Measurements from ENCODE around the gene HOXB6.

The HOXB6 gene

GRCh38 chr17:48575673-48576478, 28.9 kb downstream of the HOXB6 start:
- Mint-ChIP-seq H3K9me3 (no peaks in the 10 kb centered on the region), H3K27me3 (peaks cover 58% of the 10 kb centered on the region), H3K4me1 (peaks cover 70% of the 10 kb centered on the region), H3K27ac (peak overlapping the region; percentile 83), H3K36me3 (peaks cover 20% of the 10 kb centered on the region), H3K4me3 (peak overlapping the region; percentile 50)
- DNase-seq = no peak
- CTCF ChIA-PET = interaction anchor here (0.6 to 1.3 kb wide), 4 partner anchors 83 to 1377 kb away, joined by 3 to 4 read pairs (median 3); no protein-coding TSS in a partner anchor

- Mint-ChIP-seq H3K9me3 (no peaks in the 10 kb centered on the region), H3K27ac (no peak overlapping the region), H3K36me3 (peaks cover 20% of the 10 kb centered on the region), H3K4me1 (peaks cover 63% of the 10 kb centered on the region), H3K4me3 (no peak overlapping the region), H3K27me3 (peaks cover 51% of the 10 kb centered on the region)
- CTCF ChIA-PET = interaction anchor here (0.7 to 1.3 kb wide), 3 partner anchors 83 to 102 kb away, joined by 3 to 4 read pairs (median 3); no protein-coding TSS in a partner anchor
- no peak for DNase-seq
Observed at GRCh38 chr17:48575066-48575582, 29.7 kb downstream of the HOXB6 start.

DNA sequence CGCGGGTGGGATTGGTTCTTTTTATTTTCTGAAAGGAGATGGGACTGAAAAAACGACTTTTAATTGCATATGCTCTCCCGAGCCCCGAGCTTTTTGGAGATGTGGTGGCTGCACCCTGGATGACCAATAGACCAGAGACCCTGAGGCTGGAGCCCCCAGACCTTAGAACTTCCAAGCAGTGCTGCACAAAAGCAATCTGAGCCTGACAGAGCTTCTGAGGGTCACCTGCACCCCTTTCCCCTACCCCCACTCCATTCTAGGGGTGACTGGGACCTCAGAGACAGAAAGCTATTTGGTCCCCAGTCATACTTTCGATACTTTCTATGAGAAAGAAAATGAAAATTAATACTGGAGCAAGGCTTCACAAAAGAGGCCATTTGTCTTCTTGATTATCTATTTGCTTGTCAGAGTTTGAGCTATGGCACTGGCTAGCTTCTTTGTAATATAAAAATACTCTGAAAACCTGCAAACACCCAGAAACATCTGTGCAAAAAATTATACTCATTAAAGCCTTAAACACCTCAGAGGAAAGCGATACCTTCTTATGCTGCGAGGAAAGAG, 30.2 kb downstream of the HOXB6 start:
- H3K4me1 Mint-ChIP-seq = peaks cover 57% of the 10 kb centered on the region
- CTCF ChIA-PET = interaction anchor here (0.7 to 1.1 kb wide), 2 partner anchors 82 to 102 kb away, joined by 3 read pairs; no protein-coding TSS in a partner anchor
- no peak overlapping the region for H3K27ac Mint-ChIP-seq
- H3K9me3 Mint-ChIP-seq = no peaks in the 10 kb centered on the region
- H3K4me3 Mint-ChIP-seq = no peak overlapping the region
- H3K36me3 Mint-ChIP-seq = peaks cover 17% of the 10 kb centered on the region
- DNase-seq = no peak
- H3K27me3 Mint-ChIP-seq = peaks cover 45% of the 10 kb centered on the region

GRCh38 chr17:48571826-48572417, 32.9 kb downstream of the HOXB6 start:
- no peak for DNase-seq
- CTCF ChIA-PET = no interaction called here
- H3K27ac Mint-ChIP-seq = no peak overlapping the region
- no peak overlapping the region for H3K4me3 Mint-ChIP-seq
- peaks cover 15% of the 10 kb centered on the region for H3K36me3 Mint-ChIP-seq
- peaks cover 46% of the 10 kb centered on the region for H3K4me1 Mint-ChIP-seq
- peaks cover 21% of the 10 kb centered on the region for H3K27me3 Mint-ChIP-seq
- H3K9me3 Mint-ChIP-seq = no peaks in the 10 kb centered on the region

DNA sequence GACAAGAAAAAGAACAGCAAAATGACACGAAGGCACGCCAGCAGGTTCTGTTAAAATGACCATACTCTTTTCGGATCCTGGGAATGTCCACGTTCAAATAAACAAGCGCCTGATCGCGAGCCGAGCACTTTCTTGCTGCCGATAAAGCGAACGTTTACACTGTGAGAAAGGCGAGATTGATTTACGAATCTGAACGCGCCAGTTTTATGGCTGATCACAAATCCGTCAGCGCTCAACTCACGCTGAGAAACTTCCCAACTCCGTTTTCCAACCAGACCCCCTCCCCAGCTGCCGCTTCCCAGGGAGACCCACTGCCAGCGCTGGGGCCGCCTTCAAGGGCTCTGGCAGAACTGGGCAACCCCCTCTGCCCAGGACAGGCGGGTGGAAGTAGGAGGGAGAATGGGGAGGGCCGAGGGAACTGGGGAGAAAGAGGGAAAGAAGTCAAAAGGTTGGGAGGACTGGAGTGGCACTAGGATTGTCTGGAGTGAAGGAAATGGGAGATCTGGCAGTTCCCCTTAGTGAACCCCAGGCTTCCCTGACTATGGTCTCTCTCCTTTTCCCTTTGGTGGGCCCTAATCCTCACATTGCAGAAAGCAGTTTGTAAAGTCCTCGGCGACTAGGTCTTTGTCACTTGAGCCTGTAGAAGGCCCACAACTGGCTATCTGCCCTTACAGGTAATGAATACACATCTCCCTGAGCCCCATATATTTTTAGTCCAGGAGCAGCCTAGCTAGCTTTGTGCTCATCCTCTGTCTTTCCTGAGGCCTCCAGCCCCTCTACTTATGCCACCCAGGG, 33.6 kb downstream of the HOXB6 start:
- Mint-ChIP-seq H3K27ac (no peak overlapping the region), H3K27me3 (peaks cover 14% of the 10 kb centered on the region), H3K4me1 (peaks cover 41% of the 10 kb centered on the region), H3K9me3 (no peaks in the 10 kb centered on the region), H3K36me3 (peaks cover 12% of the 10 kb centered on the region), H3K4me3 (no peak overlapping the region)
- DNase-seq = no peak
- CTCF ChIA-PET = no interaction called here

DNA sequence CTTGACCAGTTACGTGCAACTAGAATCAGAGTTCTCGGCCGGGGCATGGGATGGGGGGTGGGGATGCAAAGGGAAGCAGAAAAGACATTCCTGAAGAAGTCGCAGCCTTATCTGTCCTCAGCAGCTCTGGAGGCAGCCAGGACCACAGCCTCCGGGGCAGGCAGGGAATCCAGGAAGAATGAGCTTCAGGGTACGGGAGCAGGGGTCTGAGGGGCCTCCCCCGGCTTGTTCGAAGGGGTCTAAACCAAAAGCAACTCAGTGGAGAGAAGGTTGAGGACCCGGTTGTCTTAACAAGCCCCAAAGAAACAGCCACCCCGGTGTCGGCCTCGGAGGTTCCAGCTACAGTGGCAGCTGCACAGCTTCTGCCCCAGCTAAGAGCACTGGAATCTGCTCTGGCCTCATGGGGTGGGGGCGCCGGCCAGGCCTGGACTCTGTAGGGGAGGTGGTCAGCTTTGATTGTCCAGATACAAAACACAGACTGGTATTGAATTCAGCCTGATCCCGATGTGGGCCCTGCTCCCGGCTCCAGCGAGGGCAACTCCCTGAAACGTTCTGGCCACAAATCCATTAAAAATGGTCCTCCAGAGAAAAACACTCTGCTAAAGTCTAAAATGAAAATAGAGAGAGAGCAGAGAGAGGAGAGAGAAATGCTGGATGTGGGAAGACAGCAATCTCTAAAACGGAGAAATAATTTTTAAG, 34.3 kb downstream of the HOXB6 start:
- DNase-seq = no peak
- CTCF ChIA-PET = interaction anchor here (0.6 to 0.8 kb wide), 3 partner anchors 9 to 466 kb away, joined by 3 to 4 read pairs (median 3); no protein-coding TSS in a partner anchor
- H3K4me1 Mint-ChIP-seq = peaks cover 33% of the 10 kb centered on the region
- no peak overlapping the region for H3K4me3 Mint-ChIP-seq
- H3K27me3 Mint-ChIP-seq = peaks cover 7% of the 10 kb centered on the region
- H3K9me3 Mint-ChIP-seq = no peaks in the 10 kb centered on the region
- H3K36me3 Mint-ChIP-seq = peaks cover 12% of the 10 kb centered on the region
- H3K27ac Mint-ChIP-seq = no peak overlapping the region

- H3K27ac Mint-ChIP-seq = no peak overlapping the region
- no peak for DNase-seq
- peaks cover 28% of the 10 kb centered on the region for H3K4me1 Mint-ChIP-seq
- peaks cover 7% of the 10 kb centered on the region for H3K27me3 Mint-ChIP-seq
- CTCF ChIA-PET = interaction anchor here (0.6 to 0.8 kb wide), 4 partner anchors 8 to 467 kb away, joined by 3 to 4 read pairs (median 4); no protein-coding TSS in a partner anchor
- H3K36me3 Mint-ChIP-seq = peaks cover 13% of the 10 kb centered on the region
- no peak overlapping the region for H3K4me3 Mint-ChIP-seq
- no peaks in the 10 kb centered on the region for H3K9me3 Mint-ChIP-seq
Observed at GRCh38 chr17:48569674-48570324, 35.0 kb downstream of the HOXB6 start.

GRCh38 chr17:48569240-48569582, 35.6 kb downstream of the HOXB6 start:
- peaks cover 12% of the 10 kb centered on the region for H3K36me3 Mint-ChIP-seq
- peaks cover 3% of the 10 kb centered on the region for H3K27me3 Mint-ChIP-seq
- DNase-seq = no peak
- no peak overlapping the region for H3K27ac Mint-ChIP-seq
- H3K4me1 Mint-ChIP-seq = peaks cover 28% of the 10 kb centered on the region
- no peak overlapping the region for H3K4me3 Mint-ChIP-seq
- CTCF ChIA-PET = interaction anchor here (0.6 to 0.8 kb wide), 2 partner anchors 81 to 305 kb away, joined by 3 to 4 read pairs; no protein-coding TSS in a partner anchor
- no peaks in the 10 kb centered on the region for H3K9me3 Mint-ChIP-seq

DNA sequence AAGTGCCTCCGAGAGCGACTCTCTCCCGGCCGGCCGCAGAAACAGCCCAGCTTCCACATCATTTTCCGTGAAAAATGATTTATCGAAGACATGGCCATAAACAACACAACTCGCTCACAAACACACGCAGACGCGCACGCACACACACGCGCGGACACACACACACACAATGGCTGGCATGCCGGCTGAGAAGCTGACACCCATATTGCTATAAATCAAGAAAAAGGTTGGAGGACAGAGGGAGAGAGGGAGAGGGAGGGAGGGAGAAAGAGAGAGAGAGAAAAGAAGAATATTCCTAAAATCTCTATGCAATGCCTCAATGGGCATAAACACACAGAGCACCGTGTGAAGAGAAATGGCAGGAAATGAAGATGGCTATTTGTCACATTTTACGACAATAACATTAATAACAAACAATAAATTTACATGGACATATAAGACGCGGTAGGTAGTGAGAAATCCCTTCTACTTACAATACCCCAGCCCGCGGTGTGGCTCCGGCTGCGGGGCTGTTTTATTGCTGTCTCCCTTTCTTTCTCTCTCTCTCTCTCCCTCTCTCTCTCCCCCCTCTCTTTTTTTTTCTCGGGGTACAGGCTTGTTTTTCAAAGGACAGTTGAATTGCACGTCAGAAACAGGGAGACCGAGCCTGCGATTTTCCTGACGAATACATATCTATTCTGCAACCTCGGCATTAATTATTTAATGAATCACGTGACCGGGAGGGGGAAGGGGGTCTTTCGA, 36.1 kb downstream of the HOXB6 start:
- Mint-ChIP-seq H3K27me3 (peaks cover 3% of the 10 kb centered on the region), H3K36me3 (peaks cover 12% of the 10 kb centered on the region), H3K4me1 (peaks cover 27% of the 10 kb centered on the region), H3K27ac (peak overlapping the region; percentile 66), H3K9me3 (no peaks in the 10 kb centered on the region), H3K4me3 (no peak overlapping the region)
- no peak for DNase-seq
- CTCF ChIA-PET = interaction anchor here (1.2 kb wide), 1 partner anchor 76 kb away, joined by 3 read pairs; no protein-coding TSS in a partner anchor

- CTCF ChIA-PET = interaction anchor here (1.2 kb wide), 1 partner anchor 75 kb away, joined by 3 read pairs; no protein-coding TSS in a partner anchor
- no peak for DNase-seq
- Mint-ChIP-seq H3K36me3 (peaks cover 12% of the 10 kb centered on the region), H3K4me1 (peaks cover 19% of the 10 kb centered on the region), H3K9me3 (no peaks in the 10 kb centered on the region), H3K27me3 (peaks cover 12% of the 10 kb centered on the region), H3K4me3 (no peak overlapping the region), H3K27ac (no peak overlapping the region)
Observed at GRCh38 chr17:48567646-48568354, 37.0 kb downstream of the HOXB6 start.

- H3K27me3 Mint-ChIP-seq = peaks cover 18% of the 10 kb centered on the region
- H3K36me3 Mint-ChIP-seq = peaks cover 11% of the 10 kb centered on the region
- H3K27ac Mint-ChIP-seq = no peak overlapping the region
- no peak overlapping the region for H3K4me3 Mint-ChIP-seq
- peaks cover 21% of the 10 kb centered on the region for H3K4me1 Mint-ChIP-seq
- DNase-seq = no peak
- H3K9me3 Mint-ChIP-seq = no peaks in the 10 kb centered on the region
- CTCF ChIA-PET = interaction anchor here (1.2 kb wide), 1 partner anchor 75 kb away, joined by 3 read pairs; no protein-coding TSS in a partner anchor
Observed at GRCh38 chr17:48567209-48567608, 37.6 kb downstream of the HOXB6 start.

GRCh38 chr17:48566717-48567116, 38.1 kb downstream of the HOXB6 start:
- no peaks in the 10 kb centered on the region for H3K9me3 Mint-ChIP-seq
- CTCF ChIA-PET = no interaction called here
- H3K4me1 Mint-ChIP-seq = peaks cover 24% of the 10 kb centered on the region
- peaks cover 11% of the 10 kb centered on the region for H3K36me3 Mint-ChIP-seq
- DNase-seq = no peak
- no peak overlapping the region for H3K27ac Mint-ChIP-seq
- H3K27me3 Mint-ChIP-seq = peaks cover 21% of the 10 kb centered on the region
- H3K4me3 Mint-ChIP-seq = no peak overlapping the region
